ENCODE results near the gene HOXB13.

DNA sequence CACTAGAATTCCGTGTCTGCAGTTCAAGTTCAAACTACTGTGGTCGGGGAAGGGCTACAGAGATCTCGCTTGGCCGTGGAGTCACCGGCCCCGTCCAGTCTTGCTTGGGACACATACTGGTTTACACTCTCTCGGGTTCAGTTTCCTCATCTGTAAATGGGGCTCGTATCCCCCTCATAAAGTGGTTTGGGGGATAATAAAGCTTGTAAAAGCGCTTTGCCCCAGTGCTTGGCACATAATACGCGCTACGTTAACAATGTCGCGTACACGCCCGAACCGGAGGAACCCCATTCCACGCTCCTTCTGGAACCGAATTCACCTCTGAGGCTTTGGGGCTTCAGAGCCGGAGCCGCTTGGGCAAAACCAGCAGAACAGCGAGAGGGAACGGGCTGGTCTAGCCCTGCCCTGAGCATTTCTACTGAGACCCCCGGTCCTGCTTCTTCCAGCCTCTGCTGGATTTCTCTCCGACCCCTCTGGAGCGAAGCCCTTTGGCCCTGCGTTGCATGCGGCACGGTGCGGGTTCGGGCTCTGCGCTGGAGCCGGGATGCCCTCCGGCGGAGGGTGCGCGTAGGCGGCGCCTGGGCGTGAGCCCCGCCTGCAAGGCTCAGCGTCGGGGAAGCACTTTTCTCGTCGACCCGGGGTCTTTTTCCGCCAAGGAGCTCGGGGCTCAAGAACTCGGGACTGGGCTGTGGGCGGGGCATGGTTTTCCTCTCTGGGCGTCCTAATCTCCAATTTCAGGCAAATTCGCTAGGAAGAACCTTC is 26.1 kb upstream of the HOXB13 start:
- TF ChIP-seq, protein P1, sequence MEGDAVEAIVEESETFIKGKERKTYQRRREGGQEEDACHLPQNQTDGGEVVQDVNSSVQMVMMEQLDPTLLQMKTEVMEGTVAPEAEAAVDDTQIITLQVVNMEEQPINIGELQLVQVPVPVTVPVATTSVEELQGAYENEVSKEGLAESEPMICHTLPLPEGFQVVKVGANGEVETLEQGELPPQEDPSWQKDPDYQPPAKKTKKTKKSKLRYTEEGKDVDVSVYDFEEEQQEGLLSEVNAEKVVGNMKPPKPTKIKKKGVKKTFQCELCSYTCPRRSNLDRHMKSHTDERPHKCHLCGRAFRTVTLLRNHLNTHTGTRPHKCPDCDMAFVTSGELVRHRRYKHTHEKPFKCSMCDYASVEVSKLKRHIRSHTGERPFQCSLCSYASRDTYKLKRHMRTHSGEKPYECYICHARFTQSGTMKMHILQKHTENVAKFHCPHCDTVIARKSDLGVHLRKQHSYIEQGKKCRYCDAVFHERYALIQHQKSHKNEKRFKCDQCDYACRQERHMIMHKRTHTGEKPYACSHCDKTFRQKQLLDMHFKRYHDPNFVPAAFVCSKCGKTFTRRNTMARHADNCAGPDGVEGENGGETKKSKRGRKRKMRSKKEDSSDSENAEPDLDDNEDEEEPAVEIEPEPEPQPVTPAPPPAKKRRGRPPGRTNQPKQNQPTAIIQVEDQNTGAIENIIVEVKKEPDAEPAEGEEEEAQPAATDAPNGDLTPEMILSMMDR (conservative IDR thresholded peaks at IDR 0.05; ENCODE audit: low read length): no peak
- no peak for TF ChIP-seq EZH2phosphoT487 (IDR thresholded peaks at IDR 0.05; ENCODE audit: borderline replicate concordance, low read depth, low read length)
